ENCODE data around the gene SLC25A18.
A peak's percentile ranks its signal among the peaks of the same experiment; 100 is the strongest.

The SLC25A18 gene

DNA sequence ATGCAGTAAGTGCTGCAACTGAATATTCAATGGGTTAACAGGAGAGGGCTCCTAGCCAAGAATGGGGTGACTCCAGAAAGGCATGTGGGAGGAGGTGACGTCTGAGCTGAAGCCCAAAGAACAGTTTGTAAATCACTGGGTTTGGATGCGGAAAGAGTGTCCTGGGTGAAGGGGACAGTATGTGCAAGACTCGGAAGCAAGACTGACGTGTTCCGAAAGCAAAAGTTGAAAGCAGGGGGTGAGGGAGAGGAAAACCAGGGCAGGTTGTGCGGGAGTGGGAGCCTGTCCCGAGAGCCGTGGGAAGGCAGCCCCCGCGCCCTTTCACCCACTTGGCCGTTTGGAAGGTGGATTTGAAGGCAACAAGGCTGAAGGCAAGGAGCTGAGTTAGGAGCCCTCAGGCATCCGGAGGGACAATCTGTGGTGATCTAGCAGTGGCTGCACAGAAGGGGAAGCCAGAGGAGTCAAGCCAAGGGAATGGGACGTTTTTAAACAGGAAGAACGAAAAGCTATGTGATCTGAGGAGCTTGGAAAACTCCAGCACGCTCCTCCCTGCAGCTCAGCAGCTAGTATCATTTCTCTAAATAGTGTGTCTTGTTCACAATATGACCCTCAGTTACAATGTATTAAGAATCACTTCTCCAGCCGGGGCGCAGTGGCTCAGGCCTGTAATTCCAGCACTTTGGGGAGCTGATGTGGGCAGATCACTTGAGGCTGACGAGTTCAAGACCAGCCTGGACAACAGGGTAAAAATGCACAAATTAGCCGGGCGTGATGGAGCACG is 7.7 kb downstream of the SLC25A18 start:
- H3K27ac ChIP-seq (ENCODE audit: low read depth, low read length) = no peak overlapping the region; the same call in 1 of the 2 replicates
- no peak overlapping the region for H3K9ac ChIP-seq (ENCODE audit: low read length)
- H3K27me3 ChIP-seq (ENCODE audit: control insufficient read depth, insufficient read depth, low read length) = no peaks in the 10 kb centered on the region
- H3K36me3 ChIP-seq (ENCODE audit: control insufficient read depth, insufficient read depth, low read length) = no peaks in the 10 kb centered on the region
- H3K4me3 ChIP-seq (ENCODE audit: low read depth, low read length) = no peak overlapping the region
- no peaks in the 10 kb centered on the region for H3K9me3 ChIP-seq (ENCODE audit: control insufficient read depth, insufficient read depth, low read depth, low read length)
- peaks cover 35% of the 10 kb centered on the region for H3K4me1 ChIP-seq (ENCODE audit: control insufficient read depth, insufficient read depth, low read length)

DNA sequence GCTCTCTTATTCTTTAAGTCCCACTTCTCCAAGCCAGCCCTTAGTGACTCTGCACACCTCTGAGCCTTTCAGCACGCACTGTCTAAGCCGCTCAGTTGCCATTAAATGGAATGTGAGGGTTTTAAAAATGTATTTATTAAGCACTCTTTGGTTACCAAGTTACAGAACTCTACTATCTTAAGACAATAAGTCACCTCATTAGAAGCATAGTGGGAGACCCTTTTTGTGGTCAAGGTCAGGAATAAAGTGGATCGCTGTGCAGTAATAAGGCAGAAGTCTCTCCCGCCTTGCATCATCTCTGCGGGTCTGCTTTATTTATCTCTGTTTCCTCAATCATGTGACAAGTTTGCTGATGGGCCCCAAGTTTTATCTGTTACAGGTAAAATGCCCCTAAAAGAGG is 11.9 kb downstream of the SLC25A18 start:
- Histone ChIP-seq H3K27me3 (ENCODE audit: control insufficient read depth, insufficient read depth, low read length) (no peaks in the 10 kb centered on the region), H3K9me3 (ENCODE audit: control insufficient read depth, insufficient read depth, low read depth, low read length) (no peaks in the 10 kb centered on the region), H3K9ac (ENCODE audit: low read length) (no peak overlapping the region), H3K4me1 (ENCODE audit: control insufficient read depth, insufficient read depth, low read length) (peaks cover 38% of the 10 kb centered on the region), H3K27ac (ENCODE audit: low read depth, low read length) (no peak overlapping the region), H3K4me3 (ENCODE audit: low read depth, low read length) (no peak overlapping the region), H3K36me3 (ENCODE audit: control insufficient read depth, insufficient read depth, low read length) (no peaks in the 10 kb centered on the region)

DNA sequence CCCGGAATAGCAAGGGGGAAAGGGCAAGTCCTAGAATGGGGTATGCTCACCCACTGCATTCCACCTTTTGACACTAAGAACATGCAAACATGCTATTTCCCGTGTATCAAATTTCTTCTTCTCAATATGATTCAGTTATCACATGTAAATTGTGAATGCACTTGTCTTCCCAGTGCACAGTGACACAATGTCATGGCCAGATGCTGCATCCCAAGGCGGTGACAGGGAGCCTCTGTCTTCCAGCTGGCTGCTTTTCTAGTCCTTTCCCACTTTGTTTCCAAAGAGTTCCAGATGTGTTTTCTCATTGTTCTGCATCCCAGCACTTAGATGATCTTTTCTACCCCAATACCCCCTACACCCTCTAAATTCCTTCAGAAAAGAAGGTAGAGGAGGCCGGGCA is 12.4 kb downstream of the SLC25A18 start:
- no peak overlapping the region for H3K4me3 ChIP-seq (ENCODE audit: low read depth, low read length)
- H3K4me1 ChIP-seq (ENCODE audit: control insufficient read depth, insufficient read depth, low read length) = peaks cover 35% of the 10 kb centered on the region
- no peak overlapping the region; the same call in 1 of the 2 replicates for H3K27ac ChIP-seq (ENCODE audit: low read depth, low read length)
- H3K9ac ChIP-seq (ENCODE audit: low read length) = no peak overlapping the region
- no peaks in the 10 kb centered on the region for H3K9me3 ChIP-seq (ENCODE audit: control insufficient read depth, insufficient read depth, low read depth, low read length)
- H3K36me3 ChIP-seq (ENCODE audit: control insufficient read depth, insufficient read depth, low read length) = no peaks in the 10 kb centered on the region
- H3K27me3 ChIP-seq (ENCODE audit: control insufficient read depth, insufficient read depth, low read length) = no peaks in the 10 kb centered on the region

DNA sequence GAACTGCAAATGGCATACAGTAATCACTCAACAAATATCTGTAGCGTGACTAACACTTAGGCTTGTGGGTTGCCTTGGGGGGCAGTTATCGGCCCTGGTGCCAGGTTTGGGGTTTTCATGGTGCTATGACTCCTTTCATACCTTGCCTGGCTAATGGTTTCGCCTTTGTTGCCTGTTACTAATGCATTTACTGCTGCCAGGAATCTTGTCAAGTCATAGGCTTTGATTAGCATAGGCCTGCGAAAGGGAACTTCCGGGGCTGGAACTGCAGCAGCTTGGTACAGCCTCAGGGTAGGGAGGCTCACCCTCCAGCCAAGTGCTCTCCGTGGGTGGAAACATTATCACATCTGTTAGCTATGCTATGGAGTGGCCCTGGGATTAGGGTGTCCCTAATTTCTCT is 13.2 kb downstream of the SLC25A18 start:
- Histone ChIP-seq H3K27ac (ENCODE audit: low read depth, low read length) (peak overlapping the region; percentile 60), H3K36me3 (ENCODE audit: control insufficient read depth, insufficient read depth, low read length) (no peaks in the 10 kb centered on the region), H3K27me3 (ENCODE audit: control insufficient read depth, insufficient read depth, low read length) (no peaks in the 10 kb centered on the region), H3K4me3 (ENCODE audit: low read depth, low read length) (no peak overlapping the region), H3K4me1 (ENCODE audit: control insufficient read depth, insufficient read depth, low read length) (peaks cover 27% of the 10 kb centered on the region; the same call in 1 of the 2 replicates), H3K9ac (ENCODE audit: low read length) (peak overlapping the region; percentile 80), H3K9me3 (ENCODE audit: control insufficient read depth, insufficient read depth, low read depth, low read length) (no peaks in the 10 kb centered on the region)

DNA sequence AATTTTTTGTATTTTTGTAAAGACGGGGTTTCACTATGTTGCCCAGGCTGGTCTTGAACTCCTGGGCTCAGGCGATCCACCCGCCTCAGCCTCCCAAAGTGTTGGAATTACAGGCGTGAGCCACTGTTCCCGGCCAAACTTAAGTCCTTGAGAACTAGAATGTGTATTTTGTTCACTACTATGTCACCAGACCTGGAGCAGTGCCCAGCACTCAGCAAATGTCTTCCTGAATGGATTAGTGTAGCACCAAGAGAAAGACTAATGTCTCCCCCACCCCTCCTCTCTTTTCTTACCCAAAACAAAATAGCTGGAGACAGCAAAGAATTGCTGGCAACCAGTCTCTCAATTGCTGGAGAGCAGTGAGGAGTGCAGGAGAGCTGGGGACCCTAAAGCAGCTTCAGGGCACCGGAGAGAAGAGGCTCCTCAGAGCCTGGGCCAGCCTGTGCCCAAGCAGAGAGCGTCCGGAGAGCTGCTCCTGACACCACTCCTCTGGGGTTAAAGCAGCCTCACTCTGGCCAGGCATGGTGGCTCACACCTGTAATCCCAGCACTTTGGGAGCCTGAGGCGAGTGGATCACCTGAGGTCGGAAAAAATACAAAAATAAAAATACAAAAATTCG is 14.9 kb downstream of the SLC25A18 start:
- Histone ChIP-seq H3K9ac (ENCODE audit: low read length) (no peak overlapping the region), H3K36me3 (ENCODE audit: control insufficient read depth, insufficient read depth, low read length) (no peaks in the 10 kb centered on the region), H3K27me3 (ENCODE audit: control insufficient read depth, insufficient read depth, low read length) (no peaks in the 10 kb centered on the region), H3K9me3 (ENCODE audit: control insufficient read depth, insufficient read depth, low read depth, low read length) (no peaks in the 10 kb centered on the region), H3K4me1 (ENCODE audit: control insufficient read depth, insufficient read depth, low read length) (peaks cover 25% of the 10 kb centered on the region; the same call in 1 of the 2 replicates), H3K4me3 (ENCODE audit: low read depth, low read length) (no peak overlapping the region), H3K27ac (ENCODE audit: low read depth, low read length) (no peak overlapping the region)

DNA sequence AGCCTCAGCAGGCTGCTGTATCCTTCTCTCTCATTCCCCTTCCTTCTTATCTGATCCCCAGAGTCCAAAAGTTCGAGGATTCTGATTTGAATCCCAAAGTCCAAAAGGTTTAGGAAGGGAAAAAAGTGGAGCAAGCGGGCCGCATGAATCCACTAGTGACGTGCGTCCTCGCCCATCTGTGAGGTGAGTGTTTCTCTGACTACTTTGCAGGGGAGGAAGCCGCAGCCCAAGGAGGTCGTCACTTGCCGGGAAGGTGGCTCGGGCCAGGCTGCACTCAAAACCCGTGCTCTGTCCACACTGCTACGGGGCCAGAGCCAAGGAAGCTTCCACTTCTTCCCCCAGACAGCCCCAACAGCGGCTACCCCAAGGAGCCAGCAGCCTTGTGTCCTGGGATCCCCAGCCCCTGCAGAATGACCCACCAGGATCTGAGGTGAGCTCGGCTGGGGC is 16.3 kb downstream of the SLC25A18 start:
- H3K27ac ChIP-seq (ENCODE audit: low read depth, low read length) = no peak overlapping the region; the same call in 1 of the 2 replicates

DNA sequence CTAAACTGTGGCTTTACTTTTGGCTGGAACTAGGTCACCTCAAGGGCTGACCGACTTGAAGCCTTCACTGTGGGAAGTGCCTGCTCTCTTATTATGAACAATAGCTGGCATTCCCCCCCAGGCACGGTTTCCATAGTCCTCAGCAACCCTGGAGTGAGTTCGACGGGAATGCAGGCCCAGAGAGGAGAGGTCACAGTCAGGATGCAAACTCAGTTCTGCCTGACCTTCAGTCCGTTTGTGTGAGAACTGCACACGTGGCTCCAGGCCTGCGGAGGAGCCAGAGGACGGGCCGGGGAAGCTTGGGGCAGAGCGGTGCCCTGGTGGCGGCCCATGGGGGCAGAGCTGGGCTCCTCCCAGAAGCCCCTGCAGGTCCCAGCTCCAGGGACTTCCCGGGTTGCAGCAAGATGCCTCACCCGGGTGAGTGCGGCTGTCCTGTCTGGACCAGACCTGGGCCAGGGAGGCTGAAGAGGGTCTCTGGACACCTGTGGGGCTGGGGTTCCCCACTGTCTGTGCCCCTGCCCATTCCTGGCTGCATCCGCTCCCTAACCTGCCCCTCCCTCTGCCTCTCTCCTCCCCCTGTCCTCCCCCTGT is 17.2 kb downstream of the SLC25A18 start:
- Histone ChIP-seq H3K36me3 (ENCODE audit: control insufficient read depth, insufficient read depth, low read length) (no peaks in the 10 kb centered on the region), H3K9ac (ENCODE audit: low read length) (no peak overlapping the region), H3K9me3 (ENCODE audit: control insufficient read depth, insufficient read depth, low read depth, low read length) (no peaks in the 10 kb centered on the region), H3K4me1 (ENCODE audit: control insufficient read depth, insufficient read depth, low read length) (peaks cover 18% of the 10 kb centered on the region; the same call in 1 of the 2 replicates), H3K27ac (ENCODE audit: low read depth, low read length) (no peak overlapping the region; the same call in 1 of the 2 replicates), H3K27me3 (ENCODE audit: control insufficient read depth, insufficient read depth, low read length) (no peaks in the 10 kb centered on the region), H3K4me3 (ENCODE audit: low read depth, low read length) (no peak overlapping the region)

More for the DNA sequence above, 16.3 kb downstream of the SLC25A18 start:
- H3K4me1 ChIP-seq (ENCODE audit: control insufficient read depth, insufficient read depth, low read length) = peaks cover 22% of the 10 kb centered on the region; the same call in 1 of the 2 replicates
- H3K27me3 ChIP-seq (ENCODE audit: control insufficient read depth, insufficient read depth, low read length) = no peaks in the 10 kb centered on the region
- H3K9me3 ChIP-seq (ENCODE audit: control insufficient read depth, insufficient read depth, low read depth, low read length) = no peaks in the 10 kb centered on the region
- H3K4me3 ChIP-seq (ENCODE audit: low read depth, low read length) = no peak overlapping the region
- peak overlapping the region; percentile 28 for H3K9ac ChIP-seq (ENCODE audit: low read length)
- H3K36me3 ChIP-seq (ENCODE audit: control insufficient read depth, insufficient read depth, low read length) = no peaks in the 10 kb centered on the region

DNA sequence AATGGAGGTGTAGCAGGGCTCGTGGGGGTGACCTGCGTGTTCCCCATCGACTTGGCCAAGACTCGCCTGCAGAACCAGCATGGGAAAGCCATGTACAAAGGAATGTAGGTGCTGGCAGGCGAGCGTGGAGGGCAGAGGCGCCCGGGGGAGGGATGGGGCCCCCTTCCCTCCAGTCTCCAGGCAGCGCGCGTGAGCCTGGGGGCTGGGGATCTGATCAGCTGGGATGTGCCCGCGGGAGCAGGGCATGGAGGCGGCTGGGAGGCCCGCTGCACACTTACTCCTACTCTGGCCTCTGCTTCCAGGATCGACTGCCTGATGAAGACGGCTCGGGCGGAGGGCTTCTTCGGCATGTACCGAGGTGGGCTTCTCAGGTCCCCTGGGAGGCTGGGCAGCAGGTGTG is 17.8 kb downstream of the SLC25A18 start:
- Histone ChIP-seq H3K4me3 (ENCODE audit: low read depth, low read length) (no peak overlapping the region), H3K9me3 (ENCODE audit: control insufficient read depth, insufficient read depth, low read depth, low read length) (no peaks in the 10 kb centered on the region), H3K36me3 (ENCODE audit: control insufficient read depth, insufficient read depth, low read length) (no peaks in the 10 kb centered on the region), H3K27me3 (ENCODE audit: control insufficient read depth, insufficient read depth, low read length) (no peaks in the 10 kb centered on the region), H3K27ac (ENCODE audit: low read depth, low read length) (no peak overlapping the region), H3K9ac (ENCODE audit: low read length) (no peak overlapping the region), H3K4me1 (ENCODE audit: control insufficient read depth, insufficient read depth, low read length) (peaks cover 13% of the 10 kb centered on the region; the same call in 1 of the 2 replicates)

DNA sequence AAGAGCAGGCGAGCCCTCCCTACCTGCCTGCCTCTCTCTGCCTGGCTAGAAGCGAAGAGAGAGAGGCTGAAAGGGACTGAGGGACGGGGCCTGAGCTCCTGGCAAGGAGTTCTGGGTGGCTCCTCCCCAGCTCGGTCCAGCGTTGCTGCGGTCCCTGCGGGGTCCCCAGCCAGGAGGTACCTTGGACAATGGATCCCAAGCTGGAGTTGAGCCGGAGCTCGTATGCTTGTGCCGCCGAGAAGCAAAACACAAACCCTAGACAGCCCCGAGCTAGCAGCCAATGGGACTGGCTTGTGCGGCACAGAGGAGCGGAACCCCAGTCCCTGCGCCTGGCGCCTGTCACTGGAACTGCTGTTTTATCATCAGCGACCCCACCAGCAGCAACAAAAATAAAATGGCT is 18.3 kb downstream of the SLC25A18 start:
- no peak overlapping the region for H3K27ac ChIP-seq (ENCODE audit: low read depth, low read length)
- no peaks in the 10 kb centered on the region for H3K27me3 ChIP-seq (ENCODE audit: control insufficient read depth, insufficient read depth, low read length)
- no peak overlapping the region for H3K9ac ChIP-seq (ENCODE audit: low read length)
- no peaks in the 10 kb centered on the region for H3K9me3 ChIP-seq (ENCODE audit: control insufficient read depth, insufficient read depth, low read depth, low read length)
- no peaks in the 10 kb centered on the region for H3K36me3 ChIP-seq (ENCODE audit: control insufficient read depth, insufficient read depth, low read length)
- H3K4me1 ChIP-seq (ENCODE audit: control insufficient read depth, insufficient read depth, low read length) = peaks cover 8% of the 10 kb centered on the region; the same call in 1 of the 2 replicates
- H3K4me3 ChIP-seq (ENCODE audit: low read depth, low read length) = no peak overlapping the region

DNA sequence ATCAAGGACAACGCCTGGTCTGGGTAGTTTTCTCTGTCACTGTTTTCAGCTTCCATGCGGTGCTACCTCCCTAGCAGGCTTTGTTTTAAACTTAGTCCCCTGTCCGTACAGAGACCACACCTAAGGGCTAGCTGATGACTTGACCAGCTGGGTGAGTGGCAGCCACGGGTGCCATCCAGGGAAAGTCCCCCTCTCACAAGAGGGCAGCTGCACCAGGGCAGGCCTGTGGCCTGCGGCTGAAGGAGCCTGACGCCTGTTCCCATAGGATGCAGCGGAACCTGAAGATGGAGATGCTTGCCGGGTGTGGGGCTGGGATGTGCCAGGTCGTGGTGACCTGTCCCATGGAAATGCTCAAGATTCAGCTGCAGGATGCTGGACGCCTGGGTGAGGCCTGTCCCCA is 19.9 kb downstream of the SLC25A18 start:
- Histone ChIP-seq H3K36me3 (ENCODE audit: control insufficient read depth, insufficient read depth, low read length) (no peaks in the 10 kb centered on the region), H3K27ac (ENCODE audit: low read depth, low read length) (no peak overlapping the region), H3K27me3 (ENCODE audit: control insufficient read depth, insufficient read depth, low read length) (no peaks in the 10 kb centered on the region), H3K4me3 (ENCODE audit: low read depth, low read length) (no peak overlapping the region), H3K9ac (ENCODE audit: low read length) (no peak overlapping the region), H3K9me3 (ENCODE audit: control insufficient read depth, insufficient read depth, low read depth, low read length) (no peaks in the 10 kb centered on the region), H3K4me1 (ENCODE audit: control insufficient read depth, insufficient read depth, low read length) (peaks cover 7% of the 10 kb centered on the region; the same call in 1 of the 2 replicates)

Measured in HUES6 (cell line).